ENCODE data around the gene HEBP2.
"Not testable (repeated sequence)": the region's sequence is repeated elsewhere in the genome, so short reads cannot be mapped to it uniquely, and the experiment has no call there.

Gene HEBP2

DNA sequence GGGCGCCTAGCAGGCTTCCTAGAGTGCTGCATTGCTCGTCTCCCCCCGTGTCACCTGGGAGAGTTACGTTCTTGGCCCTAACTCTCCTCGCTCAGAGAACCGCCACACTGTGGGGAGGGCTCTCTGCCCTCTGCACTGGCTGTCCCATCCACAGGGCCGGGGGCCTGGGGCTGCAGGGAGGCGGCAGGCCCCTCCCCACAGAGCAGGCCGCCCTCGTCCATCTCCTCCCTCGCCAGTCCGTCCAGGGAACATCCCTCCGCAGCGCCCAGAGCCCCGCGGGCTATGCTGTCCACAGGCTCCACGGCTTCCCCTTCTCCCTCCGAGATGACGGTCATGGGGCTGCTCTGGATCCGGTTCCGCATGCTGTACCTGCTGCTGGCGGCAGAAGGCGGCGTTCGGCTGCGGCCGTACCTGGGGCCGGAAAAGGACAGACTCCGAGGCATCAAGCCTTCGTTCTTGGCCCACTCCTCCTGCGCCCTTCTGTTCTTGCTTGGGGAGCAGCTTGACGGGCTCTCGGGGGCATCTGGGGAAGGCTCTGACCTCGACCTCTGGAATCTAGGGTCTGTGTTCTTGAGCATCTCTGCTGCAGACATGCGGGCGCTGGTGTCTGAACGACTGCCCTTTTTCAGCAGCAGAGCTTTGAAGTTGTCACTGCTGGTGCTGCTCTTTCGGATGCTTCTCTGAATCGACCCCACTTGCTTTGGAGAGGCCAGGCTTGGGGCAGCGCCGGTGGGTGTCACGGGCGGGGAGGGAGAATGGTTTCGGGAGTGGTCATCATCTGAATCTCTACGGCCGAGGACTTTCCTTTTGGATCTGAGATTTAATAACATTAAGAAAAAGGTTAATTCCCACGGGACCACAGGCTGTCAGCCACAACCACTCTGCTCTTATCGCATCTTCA is 20.2 kb downstream of the HEBP2 start:
- no peak for DNase-seq (ENCODE audit: low read depth, low spot score)
- TF ChIP-seq EZH2 (IDR thresholded peaks at IDR 0.05) (no peak), POLR2AphosphoS5 (IDR thresholded peaks at IDR 0.05; ENCODE audit: borderline replicate concordance, low read depth, low read length) (no peak), FOXP2 (optimal IDR thresholded peaks at IDR 0.05; ENCODE audit: control extremely low read depth, extremely low read length, insufficient read depth) (no peak)
- H3K36me3 ChIP-seq (ENCODE audit: insufficient read depth, low read length) = no peaks in the 10 kb centered on the region; the same call in 1 of the 2 replicates
- no peaks in the 10 kb centered on the region for H3K9me3 ChIP-seq (ENCODE audit: low read depth, low read length)
- H3K9ac ChIP-seq (ENCODE audit: insufficient read length) = no peak overlapping the region
- H3K4me3 ChIP-seq = no peak overlapping the region
- no peak overlapping the region for H3K27ac ChIP-seq

DNA sequence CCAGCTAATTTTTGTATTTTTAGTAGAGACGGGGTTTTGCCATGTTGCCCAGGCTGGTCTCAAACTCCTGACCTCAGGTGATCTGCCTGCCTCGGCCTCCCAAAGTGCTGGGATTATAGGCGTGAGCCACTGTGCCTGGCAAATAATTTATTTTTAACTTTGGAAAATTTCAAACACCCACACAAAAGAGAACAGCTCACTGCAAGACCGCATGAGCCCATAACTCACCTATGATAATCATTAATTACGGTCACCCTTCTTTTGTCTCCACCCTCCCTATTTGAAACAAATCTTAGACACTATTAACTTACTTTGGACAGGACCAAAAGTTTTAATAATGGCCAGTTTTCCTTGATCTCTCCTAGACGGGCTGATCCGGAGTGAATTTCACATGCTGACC is 21.2 kb downstream of the HEBP2 start:
- not testable (repeated sequence) for H3K4me3 ChIP-seq; H3K36me3 ChIP-seq (ENCODE audit: insufficient read depth, low read length); H3K9ac ChIP-seq (ENCODE audit: insufficient read length)

DNA sequence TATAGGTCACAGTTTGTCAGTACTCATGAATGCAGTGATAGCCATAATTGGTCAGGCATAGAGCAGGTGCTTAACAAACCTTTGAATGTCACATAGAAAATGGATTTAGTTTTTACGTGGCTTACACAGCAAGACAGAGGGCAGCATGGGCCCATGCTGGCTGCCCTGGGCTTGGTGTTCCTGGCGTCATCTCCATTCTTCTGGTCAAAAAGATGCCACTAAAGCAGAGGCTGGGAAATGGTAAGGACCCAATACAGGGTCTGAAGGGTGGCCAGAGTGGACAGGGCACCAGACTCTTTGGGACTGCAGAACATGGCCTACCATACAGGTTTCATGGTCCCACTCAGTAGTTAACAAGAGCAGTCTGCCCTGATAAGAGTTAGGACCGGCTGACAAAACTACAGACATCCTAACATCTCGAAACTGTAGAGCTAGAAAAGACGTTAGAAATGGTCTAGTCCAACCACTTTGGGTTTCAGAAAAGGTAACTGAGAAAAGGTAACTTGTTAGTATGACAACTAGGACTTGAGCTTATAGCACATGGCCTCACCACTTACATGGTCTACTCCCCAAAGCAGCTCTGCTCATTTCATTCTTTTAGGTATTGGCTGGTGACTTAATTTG is 22.6 kb downstream of the HEBP2 start:
- no peak for DNase-seq (ENCODE audit: low read depth, low spot score)
- no peak overlapping the region for H3K9ac ChIP-seq (ENCODE audit: insufficient read length)
- TF ChIP-seq EZH2 (IDR thresholded peaks at IDR 0.05) = no peak
- no peak for TF ChIP-seq POLR2AphosphoS5 (IDR thresholded peaks at IDR 0.05; ENCODE audit: borderline replicate concordance, low read depth, low read length)
- no peak for TF ChIP-seq FOXP2 (optimal IDR thresholded peaks at IDR 0.05; ENCODE audit: control extremely low read depth, extremely low read length, insufficient read depth)
- H3K9me3 ChIP-seq (ENCODE audit: low read depth, low read length) = no peaks in the 10 kb centered on the region
- H3K27ac ChIP-seq = no peak overlapping the region
- no peaks in the 10 kb centered on the region; the same call in 1 of the 2 replicates for H3K36me3 ChIP-seq (ENCODE audit: insufficient read depth, low read length)
- H3K4me3 ChIP-seq = no peak overlapping the region

More for the DNA sequence above, 21.2 kb downstream of the HEBP2 start:
- H3K27ac ChIP-seq; H3K9me3 ChIP-seq (ENCODE audit: low read depth, low read length); DNase-seq (ENCODE audit: low read depth, low spot score): not testable (repeated sequence)

DNA sequence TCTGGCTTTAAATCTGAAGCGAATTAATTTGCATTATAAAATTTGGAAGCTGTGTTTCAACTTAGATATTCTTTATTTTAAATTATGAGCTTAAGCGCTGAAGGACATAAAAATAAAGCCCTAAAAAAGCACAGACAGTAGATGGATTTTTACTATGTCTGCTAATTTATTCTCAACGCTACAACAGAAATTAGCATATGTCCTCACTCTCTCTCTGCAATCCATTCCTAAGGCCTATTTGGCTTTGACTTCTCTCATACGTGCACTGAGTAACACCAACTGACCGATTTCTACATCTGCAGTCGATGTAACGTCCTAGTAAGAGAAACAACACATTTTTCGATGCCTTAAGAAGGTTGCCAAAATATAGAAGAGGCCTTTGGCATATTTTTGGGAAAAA is 23.7 kb downstream of the HEBP2 start:
- Histone ChIP-seq H3K4me3 (no peak overlapping the region), H3K36me3 (ENCODE audit: insufficient read depth, low read length) (no peaks in the 10 kb centered on the region; the same call in 1 of the 2 replicates), H3K9me3 (ENCODE audit: low read depth, low read length) (no peaks in the 10 kb centered on the region), H3K9ac (ENCODE audit: insufficient read length) (no peak overlapping the region), H3K27ac (no peak overlapping the region)
- TF ChIP-seq POLR2AphosphoS5 (IDR thresholded peaks at IDR 0.05; ENCODE audit: borderline replicate concordance, low read depth, low read length) (no peak), FOXP2 (optimal IDR thresholded peaks at IDR 0.05; ENCODE audit: control extremely low read depth, extremely low read length, insufficient read depth) (no peak)
- no peak for DNase-seq (ENCODE audit: low read depth, low spot score)

DNA sequence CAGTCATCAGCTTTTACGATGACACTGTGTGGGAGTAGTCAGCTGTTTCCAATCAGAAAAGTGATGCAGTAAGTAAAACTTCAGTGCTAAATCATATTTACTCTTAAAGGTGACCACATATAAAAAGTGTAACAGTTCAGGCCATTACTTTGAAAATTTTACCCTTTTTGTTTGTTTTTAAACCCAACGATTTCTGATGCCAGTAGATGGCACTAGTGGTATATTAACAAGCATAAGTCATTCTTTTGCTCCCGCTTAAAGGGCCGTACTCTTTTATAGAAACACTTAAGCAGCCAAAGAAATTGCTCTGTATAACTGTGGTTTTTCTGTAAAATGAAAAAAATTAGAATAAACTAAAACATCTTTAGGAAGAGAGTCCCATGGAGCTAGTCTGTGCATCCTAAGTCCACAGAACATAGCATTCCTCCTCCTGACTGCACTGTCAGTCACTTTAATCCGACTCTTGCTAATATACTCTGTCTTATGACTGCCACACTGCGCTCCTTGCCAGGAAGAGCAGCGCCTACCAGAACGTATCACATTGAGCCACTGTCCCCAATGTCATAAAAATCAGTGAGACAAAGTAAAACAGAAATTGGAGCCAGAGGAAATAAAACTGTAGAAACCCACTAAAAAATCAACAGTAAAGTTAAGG is 25.0 kb downstream of the HEBP2 start:
- peak; percentile 42 for DNase-seq (ENCODE audit: low read depth, low spot score)
- no peak overlapping the region for H3K27ac ChIP-seq
- H3K9ac ChIP-seq (ENCODE audit: insufficient read length) = no peak overlapping the region
- no peaks in the 10 kb centered on the region for H3K9me3 ChIP-seq (ENCODE audit: low read depth, low read length)
- TF ChIP-seq POLR2AphosphoS5 (IDR thresholded peaks at IDR 0.05; ENCODE audit: borderline replicate concordance, low read depth, low read length) = no peak
- no peak for TF ChIP-seq FOXP2 (optimal IDR thresholded peaks at IDR 0.05; ENCODE audit: control extremely low read depth, extremely low read length, insufficient read depth)
- no peaks in the 10 kb centered on the region; the same call in 1 of the 2 replicates for H3K36me3 ChIP-seq (ENCODE audit: insufficient read depth, low read length)
- no peak overlapping the region for H3K4me3 ChIP-seq

DNA sequence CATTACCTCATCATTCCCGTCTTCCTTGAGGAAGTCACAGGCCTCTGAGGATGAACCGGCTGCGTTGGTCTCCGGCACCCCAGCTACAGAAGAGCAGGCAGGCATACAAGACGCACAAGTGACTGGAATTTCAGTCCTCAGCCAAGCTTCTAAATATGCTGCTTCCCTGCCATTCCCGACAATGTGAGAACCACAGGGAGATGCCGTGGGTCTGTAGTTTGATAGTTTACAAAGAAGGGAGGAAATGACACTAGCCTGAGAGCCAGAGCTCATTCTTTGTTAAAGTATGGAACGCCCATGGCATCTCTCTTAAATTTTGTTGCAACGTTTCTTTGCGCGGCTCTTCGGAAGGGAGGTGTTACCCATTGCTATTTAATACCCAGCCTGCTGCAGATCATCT is 25.7 kb downstream of the HEBP2 start:
- no peak overlapping the region for H3K27ac ChIP-seq
- no peak for TF ChIP-seq POLR2AphosphoS5 (IDR thresholded peaks at IDR 0.05; ENCODE audit: borderline replicate concordance, low read depth, low read length)
- no peak for TF ChIP-seq EZH2 (IDR thresholded peaks at IDR 0.05)
- no peak for TF ChIP-seq FOXP2 (optimal IDR thresholded peaks at IDR 0.05; ENCODE audit: control extremely low read depth, extremely low read length, insufficient read depth)

DNA sequence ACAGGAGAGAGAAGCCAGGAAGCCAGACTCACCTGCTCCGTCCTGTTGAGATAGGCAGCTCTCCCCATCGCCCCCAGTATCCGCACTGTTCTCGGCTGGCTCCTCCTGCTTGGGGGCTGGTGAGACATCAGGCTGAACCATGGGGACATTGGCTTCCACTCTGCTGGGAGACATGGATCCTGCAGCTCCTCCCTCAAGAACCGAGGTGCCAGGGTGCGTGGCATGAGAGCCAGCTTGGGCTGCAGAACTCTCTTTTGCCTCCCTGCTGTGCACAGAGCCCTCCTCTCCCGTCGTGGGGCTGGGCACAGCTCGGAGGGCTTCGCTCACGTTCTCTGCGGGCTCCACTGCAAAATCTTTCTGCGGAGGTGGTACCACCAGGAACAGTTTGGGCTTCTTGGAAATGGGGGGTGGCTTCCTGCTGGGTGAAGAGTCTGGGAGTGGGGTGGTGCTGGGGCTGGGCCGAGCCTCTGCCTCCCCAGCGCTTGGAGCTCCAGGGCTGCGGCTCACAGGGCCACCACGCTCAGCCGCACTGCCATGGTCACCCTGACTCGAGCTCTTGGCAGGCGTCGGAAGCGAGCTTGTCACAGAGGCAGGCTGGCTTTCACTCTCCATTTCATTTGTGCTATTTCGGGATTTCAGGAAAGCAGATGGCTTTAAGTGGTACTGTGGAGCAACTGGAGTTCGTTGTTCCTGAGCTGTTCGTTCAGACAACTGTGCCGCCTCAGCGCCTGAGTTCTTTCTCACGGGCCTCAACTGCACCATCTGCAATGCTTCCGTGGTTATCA is 26.5 kb downstream of the HEBP2 start:
- no peak for TF ChIP-seq EZH2 (IDR thresholded peaks at IDR 0.05)
- TF ChIP-seq FOXP2 (optimal IDR thresholded peaks at IDR 0.05; ENCODE audit: control extremely low read depth, extremely low read length, insufficient read depth) = no peak
- no peak for TF ChIP-seq POLR2AphosphoS5 (IDR thresholded peaks at IDR 0.05; ENCODE audit: borderline replicate concordance, low read depth, low read length)
- H3K9ac ChIP-seq (ENCODE audit: insufficient read length) = no peak overlapping the region
- no peak for DNase-seq (ENCODE audit: low read depth, low spot score)
- no peak overlapping the region for H3K27ac ChIP-seq
- H3K36me3 ChIP-seq (ENCODE audit: insufficient read depth, low read length) = no peaks in the 10 kb centered on the region
- H3K9me3 ChIP-seq (ENCODE audit: low read depth, low read length) = no peaks in the 10 kb centered on the region
- H3K4me3 ChIP-seq = no peak overlapping the region

More for the DNA sequence above, 25.7 kb downstream of the HEBP2 start:
- Histone ChIP-seq H3K9me3 (ENCODE audit: low read depth, low read length) (no peaks in the 10 kb centered on the region), H3K4me3 (no peak overlapping the region), H3K36me3 (ENCODE audit: insufficient read depth, low read length) (no peaks in the 10 kb centered on the region), H3K9ac (ENCODE audit: insufficient read length) (no peak overlapping the region)
- no peak for DNase-seq (ENCODE audit: low read depth, low spot score)

Data from SK-N-MC (cell line).